HCT116 (cell line): ENCODE results near the gene SARS1. TPM values are rescaled to one million over a fixed set of nuclear protein-coding genes. Genes with fewer than 3 reads are reported as not detected.

Experiments used
- ATAC-seq: fragments of 200-7000 bp; cut with Tn5 transposase; 2 replicates; pipeline ENCODE4 v1.9.1; 2020; ENCODE audit warnings: mild to moderate bottlenecking, moderate library complexity
- BruUV-seq: library from RNA; stranded (reverse); fragments of 400-500 nt; replicated peaks from 2 replicates; lab custom pipeline; 2021; lab: Mats Ljungman, UMichigan
- CTCF ChIA-PET: fragments of 300-600 bp; sonication (Branson Sonifier 250); formaldehyde crosslinking; loops from one replicate; lab custom pipeline; 2021; ENCODE audit warnings: antibody characterized with exemption; lab: Charles Lee
- POLR2A ChIA-PET: fragments of 300-600, 350-600 bp; sonication (Branson Sonifier 250); formaldehyde crosslinking; loops from one replicate; lab custom pipeline; 2021; ENCODE audit warnings: antibody characterized with exemption; lab: Charles Lee
- RAD21 ChIA-PET, 2 experiments: fragments of 300-600 bp; sonication (Branson Sonifier 250); formaldehyde crosslinking; loops; one replicate each; lab custom pipeline; 2023; ENCODE audit warnings: low total read pairs in 2 of 2; ENCODE audit not compliant: uncharacterized antibody in 2 of 2, unreplicated experiment in 2 of 2, low non-redundant PET in 1 of 2; lab: Charles Lee
- DNase-seq: peaks from one replicate; pipeline ENCODE4 v3.0.0-alpha.2; 2010; ENCODE audit warnings: low read depth, low spot score
- H2AFZ ChIP-seq: fragments of 200-600 bp; shearing (Covaris generic), sonication (generic); 2 replicates; pipeline ENCODE4 v1.6.1; 2017; ENCODE audit warnings: low read depth, mixed run types, mixed read lengths, antibody characterized with exemption, low read length; ENCODE audit not compliant: poor library complexity, severe bottlenecking
- H3K27ac ChIP-seq: 2 replicates; pipeline ENCODE4 v1.5.1; 2012; ENCODE audit warnings: low read depth, low read length
- H3K27me3 ChIP-seq: fragments of 200-600 bp; sonication (generic); 2 replicates; pipeline ENCODE4 v1.6.1; 2016; ENCODE audit warnings: mixed run types, low read length, mixed read lengths; ENCODE audit not compliant: insufficient read depth
- H3K36me3 ChIP-seq, 2 experiments: fragments of 200-500 bp in 1 of 2; fragments of 200-600 bp in 1 of 2; sonication (Bioruptor generic) in 1 of 2; sonication (generic) in 1 of 2; 2 replicates each; pipeline versions ENCODE4 v1.5.1 to v1.6.1; 2014 to 2016; ENCODE audit warnings: low read length in 2 of 2, inconsistent platforms in 1 of 2, mixed read lengths in 1 of 2, mixed run types in 1 of 2; ENCODE audit not compliant: insufficient read depth in 2 of 2, control insufficient read depth in 1 of 2
- H3K4me1 ChIP-seq, 2 experiments: fragments of 200-600 bp in 1 of 2; sonication (generic) in 1 of 2; 2 replicates each; pipeline versions ENCODE4 v1.5.1 to v1.6.1; 2012 to 2017; ENCODE audit warnings: low read length in 2 of 2, inconsistent platforms in 1 of 2, mild to moderate bottlenecking in 1 of 2, mixed read lengths in 1 of 2, mixed run types in 1 of 2, moderate library complexity in 1 of 2; ENCODE audit not compliant: insufficient read depth in 2 of 2, control insufficient read depth in 1 of 2
- H3K4me2 ChIP-seq: fragments of 200-600 bp; sonication (generic); 2 replicates; pipeline ENCODE4 v1.6.1; 2017; ENCODE audit warnings: mixed run types, low read length, mixed read lengths
- H3K4me3 ChIP-seq, 2 experiments: fragments of 200-600 bp in 1 of 2; sonication (generic) in 1 of 2; replicated peaks in 1 of 2; 2 replicates each; pipeline ENCODE4 v1.5.1; 2011 to 2016; ENCODE audit warnings: low read length in 2 of 2, control low read depth in 1 of 2, low read depth in 1 of 2, mild to moderate bottlenecking in 1 of 2, mixed read lengths in 1 of 2, mixed run types in 1 of 2
- H3K79me2 ChIP-seq: fragments of 200-600 bp; sonication (generic); 2 replicates; pipeline ENCODE4 v1.6.1; 2017; ENCODE audit warnings: mild to moderate bottlenecking, mixed run types, low read length, moderate library complexity, mixed read lengths; ENCODE audit not compliant: insufficient read depth
- H3K9ac ChIP-seq: fragments of 200-600 bp; sonication (generic); 2 replicates; pipeline ENCODE4 v1.6.1; 2016; ENCODE audit warnings: low read length, mixed read lengths
- H3K9me2 ChIP-seq: fragments of 200-600 bp; sonication (generic), shearing (Covaris generic); 2 replicates; pipeline ENCODE4 v1.6.1; 2017; ENCODE audit warnings: mixed run types, mild to moderate bottlenecking, moderate library complexity; ENCODE audit not compliant: insufficient read depth
- H3K9me3 ChIP-seq, 2 experiments: fragments of 200-500 bp in 1 of 2; fragments of 200-600 bp in 1 of 2; sonication (Bioruptor generic) in 1 of 2; sonication (generic) in 1 of 2; 2 replicates each; pipeline ENCODE4 v1.6.1; 2014 to 2017; ENCODE audit warnings: low read length in 2 of 2, mixed read lengths in 2 of 2, inconsistent platforms in 1 of 2, low read depth in 1 of 2, mild to moderate bottlenecking in 1 of 2, mixed run types in 1 of 2, moderate library complexity in 1 of 2; ENCODE audit not compliant: control insufficient read depth in 1 of 2, insufficient read depth in 1 of 2
- H4K20me1 ChIP-seq: fragments of 200-600 bp; sonication (generic), shearing (Covaris generic); 2 replicates; pipeline ENCODE4 v1.6.1; 2017; ENCODE audit warnings: mixed run types, mild to moderate bottlenecking, moderate library complexity; ENCODE audit not compliant: insufficient read depth
- CEBPB ChIP-seq: IDR thresholded peaks from 2 replicates; pipeline ENCODE4 v1.6.1; 2012; ENCODE audit warnings: low read depth
- EGR1 ChIP-seq: IDR thresholded peaks from 2 replicates; pipeline ENCODE4 v1.6.1; 2012; ENCODE audit warnings: low read depth
- ELF1 ChIP-seq: IDR thresholded peaks from 2 replicates; pipeline ENCODE4 v1.6.1; 2012; ENCODE audit warnings: low read depth, borderline replicate concordance
- EZH2 ChIP-seq: fragments of 200-600 bp; sonication (generic); IDR thresholded peaks from 2 replicates; pipeline ENCODE4 v1.6.1; 2017; ENCODE audit warnings: antibody characterized with exemption, mixed run types
- EZH2phosphoT487 ChIP-seq: fragments of 200-600 bp; IDR thresholded peaks from 2 replicates; pipeline ENCODE4 v1.6.1; 2018; ENCODE audit warnings: antibody characterized with exemption, borderline replicate concordance
- FOSL1 ChIP-seq: IDR thresholded peaks from 2 replicates; pipeline ENCODE4 v1.6.1; 2012; ENCODE audit warnings: low read depth
- JUND ChIP-seq: IDR thresholded peaks from 2 replicates; pipeline ENCODE4 v1.6.1; 2012
- POLR2A ChIP-seq: IDR thresholded peaks from 2 replicates; pipeline ENCODE4 v1.7.0; 2011; ENCODE audit warnings: borderline replicate concordance; ENCODE audit not compliant: insufficient read depth, insufficient read length; ENCODE audit errors: extremely low read depth
- POLR2AphosphoS5 ChIP-seq: IDR thresholded peaks from 2 replicates; pipeline ENCODE4 v1.6.1; 2011; ENCODE audit warnings: mild to moderate bottlenecking, low read depth, low read length, moderate library complexity
- RAD21 ChIP-seq: IDR thresholded peaks from 2 replicates; pipeline ENCODE4 v1.6.1; 2012; ENCODE audit warnings: low read depth, mild to moderate bottlenecking
- SIN3A ChIP-seq: IDR thresholded peaks from 2 replicates; pipeline ENCODE4 v1.6.1; 2012; ENCODE audit warnings: low read depth
- SP1 ChIP-seq: IDR thresholded peaks from 2 replicates; pipeline ENCODE4 v1.6.1; 2012; ENCODE audit warnings: low read depth
- SRF ChIP-seq: IDR thresholded peaks from 2 replicates; pipeline ENCODE4 v1.6.1; 2012; ENCODE audit warnings: low read depth
- ZFX ChIP-seq: fragments of 450-650 bp; IDR thresholded peaks from 2 replicates; pipeline ENCODE4 v1.6.1; 2017
- ZNF274 ChIP-seq: fragments of 200-500 bp; sonication (Bioruptor generic); IDR thresholded peaks from 2 replicates; pipeline ENCODE4 v1.6.1; 2014; ENCODE audit warnings: mild to moderate bottlenecking, low read depth, low read length, inconsistent platforms
- intact Hi-C: fragments of 100-400 bp; cut with micrococcal nuclease; formaldehyde crosslinking; loops from 2 replicates; pipeline ENCODE4 v1.10.0; 2022
- total RNA-seq: library from RNA; stranded (reverse); gene quantifications from one replicate; pipeline ENCODE4 v1.2.1, GENCODE V29; 2021; ENCODE audit not compliant: unreplicated experiment
- TF ChIP-seq, protein P1 (sequence below): IDR thresholded peaks from 2 replicates; pipeline ENCODE4 v1.6.1; 2012
- TF ChIP-seq, protein P2 (sequence below): IDR thresholded peaks from 2 replicates; pipeline ENCODE4 v1.6.1; 2012; ENCODE audit warnings: low read depth
- TF ChIP-seq, protein P3 (sequence below): IDR thresholded peaks from 2 replicates; pipeline ENCODE4 v1.6.1; 2012
- TF ChIP-seq, protein P4 (sequence below): IDR thresholded peaks from 2 replicates; pipeline ENCODE4 v1.6.1; 2011; ENCODE audit warnings: mild to moderate bottlenecking, low read length, moderate library complexity; ENCODE audit not compliant: insufficient replicate concordance; ENCODE audit errors: extremely low read depth

SARS1 gene
- total RNA-seq, 1 experiment from 2014 or later: 206 TPM

DNA sequence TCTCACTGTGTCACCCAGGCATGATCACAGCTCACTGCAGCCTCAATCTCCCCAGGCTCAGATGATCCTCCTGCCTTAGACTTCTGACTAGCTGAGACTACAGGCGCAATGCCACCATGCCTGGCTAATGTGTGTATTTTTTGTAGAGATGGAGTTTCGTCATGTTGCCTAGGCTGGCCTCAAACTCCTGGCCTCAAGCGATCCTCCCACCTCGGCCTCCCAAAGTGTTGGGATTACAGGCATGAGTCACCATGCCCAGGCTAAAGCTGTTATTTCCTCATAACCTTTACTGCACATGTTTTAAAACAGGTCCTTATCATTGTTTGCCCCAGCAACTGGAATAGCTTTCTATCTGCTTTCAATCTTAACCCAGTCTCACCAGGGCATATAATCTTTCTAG lies 2.9 kb downstream of the SARS1 start:
- Histone ChIP-seq H3K27ac (no peak overlapping the region), H3K36me3 (peaks cover 3 to 13% of the 10 kb centered on the region in 2 experiments; a peak in 1 of 4 replicates), H3K9me3 (no peaks in the 10 kb centered on the region), H3K9ac (no peak overlapping the region), H3K4me2 (no peak overlapping the region), H3K4me3 (no peak overlapping the region), H4K20me1 (peaks cover 3% of the 10 kb centered on the region; the same call in 1 of the 2 replicates), H3K79me2 (peaks cover 73% of the 10 kb centered on the region), H3K9me2 (no peaks in the 10 kb centered on the region), H2AFZ (no peak overlapping the region), H3K4me1 (peaks cover 9 to 31% of the 10 kb centered on the region in 2 experiments), H3K27me3 (no peaks in the 10 kb centered on the region)
- POLR2A ChIA-PET: no interaction called here
- CTCF ChIA-PET: interaction anchor here (4.2 kb wide), 1 partner anchor 15 kb away, joined by 22 read pairs; no protein-coding TSS in a partner anchor
- RAD21 ChIA-PET: no interaction called here
- TF ChIP-seq ELF1 (no peak), POLR2AphosphoS5 (no peak), JUND (no peak), CEBPB (no peak), EZH2 (no peak), EGR1 (no peak), POLR2A (no peak), RAD21 (no peak), EZH2phosphoT487 (no peak), ZFX (no peak), FOSL1 (no peak), SIN3A (no peak), SP1 (no peak), ZNF274 (no peak), SRF (no peak)
- TF ChIP-seq, protein P1, sequence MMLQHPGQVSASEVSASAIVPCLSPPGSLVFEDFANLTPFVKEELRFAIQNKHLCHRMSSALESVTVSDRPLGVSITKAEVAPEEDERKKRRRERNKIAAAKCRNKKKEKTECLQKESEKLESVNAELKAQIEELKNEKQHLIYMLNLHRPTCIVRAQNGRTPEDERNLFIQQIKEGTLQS: no peak
- TF ChIP-seq, protein P2, sequence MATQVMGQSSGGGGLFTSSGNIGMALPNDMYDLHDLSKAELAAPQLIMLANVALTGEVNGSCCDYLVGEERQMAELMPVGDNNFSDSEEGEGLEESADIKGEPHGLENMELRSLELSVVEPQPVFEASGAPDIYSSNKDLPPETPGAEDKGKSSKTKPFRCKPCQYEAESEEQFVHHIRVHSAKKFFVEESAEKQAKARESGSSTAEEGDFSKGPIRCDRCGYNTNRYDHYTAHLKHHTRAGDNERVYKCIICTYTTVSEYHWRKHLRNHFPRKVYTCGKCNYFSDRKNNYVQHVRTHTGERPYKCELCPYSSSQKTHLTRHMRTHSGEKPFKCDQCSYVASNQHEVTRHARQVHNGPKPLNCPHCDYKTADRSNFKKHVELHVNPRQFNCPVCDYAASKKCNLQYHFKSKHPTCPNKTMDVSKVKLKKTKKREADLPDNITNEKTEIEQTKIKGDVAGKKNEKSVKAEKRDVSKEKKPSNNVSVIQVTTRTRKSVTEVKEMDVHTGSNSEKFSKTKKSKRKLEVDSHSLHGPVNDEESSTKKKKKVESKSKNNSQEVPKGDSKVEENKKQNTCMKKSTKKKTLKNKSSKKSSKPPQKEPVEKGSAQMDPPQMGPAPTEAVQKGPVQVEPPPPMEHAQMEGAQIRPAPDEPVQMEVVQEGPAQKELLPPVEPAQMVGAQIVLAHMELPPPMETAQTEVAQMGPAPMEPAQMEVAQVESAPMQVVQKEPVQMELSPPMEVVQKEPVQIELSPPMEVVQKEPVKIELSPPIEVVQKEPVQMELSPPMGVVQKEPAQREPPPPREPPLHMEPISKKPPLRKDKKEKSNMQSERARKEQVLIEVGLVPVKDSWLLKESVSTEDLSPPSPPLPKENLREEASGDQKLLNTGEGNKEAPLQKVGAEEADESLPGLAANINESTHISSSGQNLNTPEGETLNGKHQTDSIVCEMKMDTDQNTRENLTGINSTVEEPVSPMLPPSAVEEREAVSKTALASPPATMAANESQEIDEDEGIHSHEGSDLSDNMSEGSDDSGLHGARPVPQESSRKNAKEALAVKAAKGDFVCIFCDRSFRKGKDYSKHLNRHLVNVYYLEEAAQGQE: no peak
- TF ChIP-seq, protein P3, sequence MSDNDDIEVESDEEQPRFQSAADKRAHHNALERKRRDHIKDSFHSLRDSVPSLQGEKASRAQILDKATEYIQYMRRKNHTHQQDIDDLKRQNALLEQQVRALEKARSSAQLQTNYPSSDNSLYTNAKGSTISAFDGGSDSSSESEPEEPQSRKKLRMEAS: no peak
- TF ChIP-seq, protein P4, sequence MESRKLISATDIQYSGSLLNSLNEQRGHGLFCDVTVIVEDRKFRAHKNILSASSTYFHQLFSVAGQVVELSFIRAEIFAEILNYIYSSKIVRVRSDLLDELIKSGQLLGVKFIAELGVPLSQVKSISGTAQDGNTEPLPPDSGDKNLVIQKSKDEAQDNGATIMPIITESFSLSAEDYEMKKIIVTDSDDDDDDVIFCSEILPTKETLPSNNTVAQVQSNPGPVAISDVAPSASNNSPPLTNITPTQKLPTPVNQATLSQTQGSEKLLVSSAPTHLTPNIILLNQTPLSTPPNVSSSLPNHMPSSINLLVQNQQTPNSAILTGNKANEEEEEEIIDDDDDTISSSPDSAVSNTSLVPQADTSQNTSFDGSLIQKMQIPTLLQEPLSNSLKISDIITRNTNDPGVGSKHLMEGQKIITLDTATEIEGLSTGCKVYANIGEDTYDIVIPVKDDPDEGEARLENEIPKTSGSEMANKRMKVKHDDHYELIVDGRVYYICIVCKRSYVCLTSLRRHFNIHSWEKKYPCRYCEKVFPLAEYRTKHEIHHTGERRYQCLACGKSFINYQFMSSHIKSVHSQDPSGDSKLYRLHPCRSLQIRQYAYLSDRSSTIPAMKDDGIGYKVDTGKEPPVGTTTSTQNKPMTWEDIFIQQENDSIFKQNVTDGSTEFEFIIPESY: no peak
- no TSS peak for BruUV-seq
- ATAC-seq (no peak), DNase-seq (no peak)
- intact Hi-C loops: no loop called here
